Omental fat pad (tissue), 4 donors: ENCODE results near the gene FGD1. TPM values are rescaled to one million over a fixed set of nuclear protein-coding genes. Genes with fewer than 3 reads are reported as not detected.
"Not testable (repeated sequence)": the region's sequence is repeated elsewhere in the genome, so short reads cannot be mapped to it uniquely, and the experiment has no call there.

Experiments
- ATAC-seq: fragments of 150-250 bp; one replicate; pipeline ENCODE4 v1.9.1; 2016; ENCODE audit warnings: mild to moderate bottlenecking, moderate library complexity; ENCODE audit not compliant: low FRiP score
- DNase-seq: peaks from one replicate; pipeline ENCODE4 v3.0.0-alpha.2; 2019; ENCODE audit warnings: low spot score
- CTCF ChIP-seq, 3 donors: fragments of 450-650 bp; IDR thresholded peaks; one replicate each; pipeline ENCODE4 v1.5.1; 2016 to 2017; ENCODE audit warnings: antibody characterized with exemption in 3 of 3, mild to moderate bottlenecking in 3 of 3, moderate library complexity in 2 of 3
- total RNA-seq, 4 donors: library from RNA; depleted of rRNA; stranded (reverse); fragments of >200 nt; gene quantifications; one replicate each; pipeline ENCODE4 v1.1.0, GENCODE V29; 2016

The FGD1 gene
- total RNA-seq: 1 to 10 TPM; 2.0 to 3.0 (median 2.2) TPM

- ATAC-seq: peak; percentile 76
- DNase-seq: no peak
- no peak for TF ChIP-seq CTCF (IDR thresholded peaks at IDR 0.05)
Measured at GRCh38 chrX:54495814-54496516, at the start of gene FGD1. TSS of gene FGD1 (minus strand) at chrX:54496234. CDS start at chrX:54495432, 802 bp downstream.

- not testable (repeated sequence) for ATAC-seq, DNase-seq
Measured at GRCh38 chrX:54542239-54542638, 46.2 kb upstream of the FGD1 start.

GRCh38 chrX:54540289-54540688, 44.3 kb upstream of the FGD1 start:
- no peak for ATAC-seq
- no peak for DNase-seq
- no peak for TF ChIP-seq CTCF (IDR thresholded peaks at IDR 0.05)

GRCh38 chrX:54534271-54534670, 38.2 kb upstream of the FGD1 start:
- DNase-seq (no peak), ATAC-seq (no peak)
- TF ChIP-seq CTCF (IDR thresholded peaks at IDR 0.05): no peak

- peak; percentile 20 for ATAC-seq
- DNase-seq: no peak
- TF ChIP-seq CTCF (IDR thresholded peaks at IDR 0.05): no peak
Measured at GRCh38 chrX:54530357-54530900, 34.4 kb upstream of the FGD1 start.

- DNase-seq: peak; percentile 39
- peak; percentile 90 for ATAC-seq
- no peak for TF ChIP-seq CTCF (IDR thresholded peaks at IDR 0.05)
Measured at GRCh38 chrX:54529552-54530356, 33.7 kb upstream of the FGD1 start, which contains the start of gene GNL3L. TSS of gene GNL3L (plus strand) at chrX:54530219. CDS start at chrX:54532567, 2,348 bp downstream.

- ATAC-seq (no peak), DNase-seq (no peak)
- no peak for TF ChIP-seq CTCF (IDR thresholded peaks at IDR 0.05)
Measured at GRCh38 chrX:54529151-54529550, 33.1 kb upstream of the FGD1 start.
